HepG2 (cell line): ENCODE data around the gene MLYCD. TPM values are rescaled to one million over a fixed set of nuclear protein-coding genes. Genes with fewer than 3 reads are reported as not detected.

ENCODE experiments used
- CHCHD3 ChIP-seq: sonication (generic); formaldehyde crosslinking; IDR thresholded peaks from 2 replicates; pipeline ENCODE4 v1.8.0; 2022; ENCODE audit warnings: mild to moderate bottlenecking, missing genetic modification reagents, moderate library complexity
- EP300 ChIP-seq, 3 experiments: sonication (generic) in 1 of 3; formaldehyde crosslinking in 1 of 3; IDR thresholded peaks; 2 replicates each; pipeline versions ENCODE4 v1.5.1 to v1.6.1; 2011 to 2020; ENCODE audit warnings: low read depth in 2 of 3, low read length in 2 of 3, borderline replicate concordance in 1 of 3, improper control_type of control experiment in 1 of 3, mild to moderate bottlenecking in 1 of 3, missing genetic modification reagents in 1 of 3, moderate library complexity in 1 of 3
- FOXO1 ChIP-seq: sonication (generic); formaldehyde crosslinking; IDR thresholded peaks from 2 replicates; pipeline ENCODE4 v1.4.0; 2020; ENCODE audit warnings: missing genetic modification reagents
- GTF3A ChIP-seq: sonication (generic); formaldehyde crosslinking; conservative IDR thresholded peaks from 2 replicates; pipeline ENCODE4 v1.4.0; 2020; ENCODE audit warnings: mild to moderate bottlenecking, missing genetic modification reagents
- IRF1 ChIP-seq: sonication (generic); formaldehyde crosslinking; IDR thresholded peaks from 2 replicates; pipeline ENCODE4 v1.4.0; 2020; ENCODE audit warnings: low read depth, mild to moderate bottlenecking, missing genetic modification reagents
- JUND ChIP-seq: sonication (generic); formaldehyde crosslinking; IDR thresholded peaks from 2 replicates; pipeline ENCODE4 v1.8.0; 2022; ENCODE audit warnings: mild to moderate bottlenecking, missing genetic modification reagents
- KMT2A ChIP-seq: sonication (generic); formaldehyde crosslinking; IDR thresholded peaks from 2 replicates; pipeline ENCODE4 v1.4.0; 2020; ENCODE audit warnings: missing genetic modification reagents
- MXD4 ChIP-seq: IDR thresholded peaks from 2 replicates; pipeline ENCODE4 v1.6.1; 2016; ENCODE audit warnings: mild to moderate bottlenecking, missing biosample characterization, missing genetic modification reagents
- NFIB ChIP-seq: sonication (generic); formaldehyde crosslinking; IDR thresholded peaks from 2 replicates; pipeline ENCODE4 v1.9.0; 2021; ENCODE audit warnings: missing genetic modification reagents, mild to moderate bottlenecking, borderline replicate concordance
- PPARG ChIP-seq: conservative IDR thresholded peaks from 2 replicates; pipeline ENCODE4 v1.6.1; 2016; ENCODE audit warnings: missing biosample characterization, missing genetic modification reagents
- RFX5 ChIP-seq: IDR thresholded peaks from 2 replicates; pipeline ENCODE4 v1.6.1; 2011; ENCODE audit warnings: low read depth, low read length, improper control_type of control experiment
- SMAD9 ChIP-seq: sonication (generic); formaldehyde crosslinking; IDR thresholded peaks from 2 replicates; pipeline ENCODE4 v1.5.1; 2020; ENCODE audit warnings: mild to moderate bottlenecking, missing genetic modification reagents
- SP4 ChIP-seq: sonication (generic); formaldehyde crosslinking; IDR thresholded peaks from 2 replicates; pipeline ENCODE4 v1.8.1; 2023; ENCODE audit warnings: mild to moderate bottlenecking, missing genetic modification reagents
- TOPORS ChIP-seq: sonication (generic); formaldehyde crosslinking; IDR thresholded peaks from 2 replicates; pipeline ENCODE4 v1.8.0; 2023; ENCODE audit warnings: mild to moderate bottlenecking, missing genetic modification reagents
- U2AF1 ChIP-seq: fragments of 200-400 bp; formaldehyde crosslinking; optimal IDR thresholded peaks from 2 replicates; pipeline ENCODE3; 2017; ENCODE audit warnings: mild to moderate bottlenecking, low read depth, low read length
- XBP1 ChIP-seq: sonication (generic); formaldehyde crosslinking; IDR thresholded peaks from 2 replicates; pipeline ENCODE4 v1.5.0; 2020; ENCODE audit warnings: missing genetic modification reagents
- ZFP1 ChIP-seq: IDR thresholded peaks from 2 replicates; pipeline ENCODE4 v1.6.1; 2016
- ZGPAT ChIP-seq: IDR thresholded peaks from 2 replicates; pipeline ENCODE4 v1.6.1; 2016; ENCODE audit warnings: mild to moderate bottlenecking
- ZNF276 ChIP-seq: sonication (generic); formaldehyde crosslinking; IDR thresholded peaks from 2 replicates; pipeline ENCODE4 v1.4.0; 2020; ENCODE audit warnings: mild to moderate bottlenecking, low read depth, missing genetic modification reagents
- ZNF496 ChIP-seq: sonication (generic); formaldehyde crosslinking; IDR thresholded peaks from 2 replicates; pipeline ENCODE4 v1.8.1; 2023; ENCODE audit warnings: mild to moderate bottlenecking, moderate library complexity, missing genetic modification reagents; ENCODE audit not compliant: insufficient replicate concordance
- ZNF615 ChIP-seq: sonication (generic); formaldehyde crosslinking; IDR thresholded peaks from 2 replicates; pipeline ENCODE4 v1.5.0; 2020; ENCODE audit warnings: mild to moderate bottlenecking, missing genetic modification reagents, borderline replicate concordance
- ZNF678 ChIP-seq: sonication (generic); formaldehyde crosslinking; IDR thresholded peaks from 2 replicates; pipeline ENCODE4 v1.4.0; 2020; ENCODE audit warnings: mild to moderate bottlenecking, missing genetic modification reagents
- ZSCAN29 ChIP-seq: sonication (generic); formaldehyde crosslinking; conservative IDR thresholded peaks from 2 replicates; pipeline ENCODE4 v1.4.0; 2020; ENCODE audit warnings: mild to moderate bottlenecking, missing genetic modification reagents
- polyA plus RNA-seq, 8 experiments: library from polyadenylated mRNA; depleted of rRNA in 3 of 8; stranded (reverse) in 7 of 8; unstranded in 1 of 8; fragments of >200 nt; fragmentation: Illumina TruSeq in 4 of 8; extraction: Trizol in 4 of 8; gene quantifications; 2 replicates each; pipeline versions ENCODE4 v1.2.1 to v1.2.3, GENCODE V29; 2011 to 2016; ENCODE audit warnings: low read depth in 4 of 8, missing spikeins in 1 of 8, mixed read lengths in 1 of 8; ENCODE audit not compliant: insufficient read depth in 1 of 8
- total RNA-seq, 5 experiments: library from RNA; depleted of rRNA; stranded (reverse); fragments of >200 nt; fragmentation: Illumina TruSeq; extraction: Trizol; gene quantifications; 2 replicates each; pipeline ENCODE4 v1.2.3, GENCODE V29; 2016; ENCODE audit warnings: low read depth in 1 of 5
- TF ChIP-seq, protein P1 (sequence below): sonication (generic); formaldehyde crosslinking; IDR thresholded peaks from 2 replicates; pipeline ENCODE4 v1.4.0; 2020; ENCODE audit warnings: missing genetic modification reagents, borderline replicate concordance

The MLYCD gene
- total and polyA plus RNA-seq, 2 of the 13 experiments (the other 11 are each of a cell fraction or from before 2014, with no cell fraction given), result 1.8 to 4.0 TPM

- TF ChIP-seq CHCHD3 (CRISPR knock-in tag) (no peak), EP300 (IDR thresholded peaks at IDR 0.05; ENCODE audit: low read depth in 2 of 2, low read length in 2 of 2) (peak; percentile 74 to 99; a peak in 3 of 4 replicates), EP300 (CRISPR knock-in tag; IDR thresholded peaks at IDR 0.05; ENCODE audit: borderline replicate concordance) (peak; percentile 97), U2AF1 (no peak), RFX5 (0 out of 2 replicates have a peak, but pooled peaks have one; percentile 25), GTF3A (CRISPR knock-in tag) (peak; percentile 72; the same call in 1 of the 2 replicates), ZSCAN29 (0 out of 2 replicates have a peak, but pooled peaks have one; percentile 50), ZNF678 (no peak), XBP1 (CRISPR knock-in tag) (no peak), ZGPAT (CRISPR knock-in tag) (peak; percentile 99), ZFP1 (peak; percentile 98), JUND (CRISPR knock-in tag) (peak; percentile 90), PPARG (CRISPR knock-in tag) (peak; percentile 99), ZNF276 (CRISPR knock-in tag) (no peak), NFIB (CRISPR knock-in tag) (0 out of 2 replicates have a peak, but pooled peaks have one; percentile 31), SMAD9 (CRISPR knock-in tag) (no peak), IRF1 (CRISPR knock-in tag) (no peak), MXD4 (CRISPR knock-in tag) (peak; percentile 91), KMT2A (CRISPR knock-in tag) (peak; percentile 65; the same call in 1 of the 2 replicates), SP4 (no peak; the same call in 1 of the 2 replicates), FOXO1 (CRISPR knock-in tag) (peak; percentile 100), TOPORS (CRISPR knock-in tag) (peak; percentile 74; the same call in 1 of the 2 replicates), ZNF496 (no peak), ZNF615 (CRISPR knock-in tag) (0 out of 2 replicates have a peak, but pooled peaks have one; percentile 58)
- TF ChIP-seq, protein P1, sequence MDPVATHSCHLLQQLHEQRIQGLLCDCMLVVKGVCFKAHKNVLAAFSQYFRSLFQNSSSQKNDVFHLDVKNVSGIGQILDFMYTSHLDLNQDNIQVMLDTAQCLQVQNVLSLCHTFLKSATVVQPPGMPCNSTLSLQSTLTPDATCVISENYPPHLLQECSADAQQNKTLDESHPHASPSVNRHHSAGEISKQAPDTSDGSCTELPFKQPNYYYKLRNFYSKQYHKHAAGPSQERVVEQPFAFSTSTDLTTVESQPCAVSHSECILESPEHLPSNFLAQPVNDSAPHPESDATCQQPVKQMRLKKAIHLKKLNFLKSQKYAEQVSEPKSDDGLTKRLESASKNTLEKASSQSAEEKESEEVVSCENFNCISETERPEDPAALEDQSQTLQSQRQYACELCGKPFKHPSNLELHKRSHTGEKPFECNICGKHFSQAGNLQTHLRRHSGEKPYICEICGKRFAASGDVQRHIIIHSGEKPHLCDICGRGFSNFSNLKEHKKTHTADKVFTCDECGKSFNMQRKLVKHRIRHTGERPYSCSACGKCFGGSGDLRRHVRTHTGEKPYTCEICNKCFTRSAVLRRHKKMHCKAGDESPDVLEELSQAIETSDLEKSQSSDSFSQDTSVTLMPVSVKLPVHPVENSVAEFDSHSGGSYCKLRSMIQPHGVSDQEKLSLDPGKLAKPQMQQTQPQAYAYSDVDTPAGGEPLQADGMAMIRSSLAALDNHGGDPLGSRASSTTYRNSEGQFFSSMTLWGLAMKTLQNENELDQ (CRISPR knock-in tag), result no peak
These were observed 44.0 kb downstream of the MLYCD start (continued) for GRCh38 chr16:83942815-83943515.
